ENCODE data around the gene LCN6. TPM values are rescaled to one million over a fixed set of nuclear protein-coding genes. Genes with fewer than 3 reads are reported as not detected.

Gene LCN6
- total and polyA plus RNA-seq, 9 of the 15 experiments (the other 6 are each of a cell fraction or from before 2014, with no cell fraction given) = 0.10 to 0.45 (median 0.37) TPM; not detected in 5

GRCh38 chr9:136726631-136727191, 21.6 kb downstream of the LCN6 start (continued):
- TF ChIP-seq XRCC5 (IDR thresholded peaks at IDR 0.05; ENCODE audit: low read depth, low read length) (no peak), RBM14 (IDR thresholded peaks at IDR 0.05; ENCODE audit: borderline replicate concordance, insufficient read depth, low read depth, low read length) (no peak), GABPB1 (CRISPR knock-in tag; IDR thresholded peaks at IDR 0.05) (peak; percentile 45), RBBP5 (IDR thresholded peaks at IDR 0.05; ENCODE audit: borderline replicate concordance, insufficient read depth, low read length, poor library complexity, severe bottlenecking) (no peak)
- TF ChIP-seq, protein P1, sequence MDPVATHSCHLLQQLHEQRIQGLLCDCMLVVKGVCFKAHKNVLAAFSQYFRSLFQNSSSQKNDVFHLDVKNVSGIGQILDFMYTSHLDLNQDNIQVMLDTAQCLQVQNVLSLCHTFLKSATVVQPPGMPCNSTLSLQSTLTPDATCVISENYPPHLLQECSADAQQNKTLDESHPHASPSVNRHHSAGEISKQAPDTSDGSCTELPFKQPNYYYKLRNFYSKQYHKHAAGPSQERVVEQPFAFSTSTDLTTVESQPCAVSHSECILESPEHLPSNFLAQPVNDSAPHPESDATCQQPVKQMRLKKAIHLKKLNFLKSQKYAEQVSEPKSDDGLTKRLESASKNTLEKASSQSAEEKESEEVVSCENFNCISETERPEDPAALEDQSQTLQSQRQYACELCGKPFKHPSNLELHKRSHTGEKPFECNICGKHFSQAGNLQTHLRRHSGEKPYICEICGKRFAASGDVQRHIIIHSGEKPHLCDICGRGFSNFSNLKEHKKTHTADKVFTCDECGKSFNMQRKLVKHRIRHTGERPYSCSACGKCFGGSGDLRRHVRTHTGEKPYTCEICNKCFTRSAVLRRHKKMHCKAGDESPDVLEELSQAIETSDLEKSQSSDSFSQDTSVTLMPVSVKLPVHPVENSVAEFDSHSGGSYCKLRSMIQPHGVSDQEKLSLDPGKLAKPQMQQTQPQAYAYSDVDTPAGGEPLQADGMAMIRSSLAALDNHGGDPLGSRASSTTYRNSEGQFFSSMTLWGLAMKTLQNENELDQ (CRISPR knock-in tag; IDR thresholded peaks at IDR 0.05; ENCODE audit: borderline replicate concordance) = no peak

GRCh38 chr9:136726118-136726517, 22.2 kb downstream of the LCN6 start:
- H3K9me1 ChIP-seq (ENCODE audit: control insufficient read depth, insufficient read depth, low read length) = peaks cover 8% of the 10 kb centered on the region
- H3K4me2 ChIP-seq (ENCODE audit: insufficient read depth, low read length) = peak overlapping the region; percentile 95
- peak overlapping the region; percentile 97 for H3K27ac ChIP-seq (ENCODE audit: extremely low read depth, low read depth, low read length)
- no peaks in the 10 kb centered on the region for H3K27me3 ChIP-seq (ENCODE audit: control insufficient read depth in 2 of 2, insufficient read depth in 2 of 2, low read length in 2 of 2)
- H4K20me1 ChIP-seq (replicated peaks; ENCODE audit: control insufficient read depth, insufficient read depth, low read length) = peaks cover 49% of the 10 kb centered on the region
- BruUV-seq (replicated peaks) = no TSS peak
- peaks cover 27 to 86% of the 10 kb centered on the region in 2 experiments; a peak in 4 of 5 replicates for H3K4me1 ChIP-seq (replicated peaks in 1 of 2; ENCODE audit: control insufficient read depth in 2 of 2, insufficient read depth in 2 of 2, low read length in 2 of 2)
- no peak for DNase-seq (ENCODE audit: extremely low read depth in 1 of 4, low spot score in 3 of 4)
- H3K9me3 ChIP-seq (replicated peaks; ENCODE audit: control insufficient read depth, insufficient read depth, low read depth, low read length) = no peaks in the 10 kb centered on the region
- intact Hi-C loops (cut with micrococcal nuclease) = no loop called here
- H2AFZ ChIP-seq (ENCODE audit: low read depth, low read length) = no peak overlapping the region
- ChIA-PET CTCF (ENCODE audit: low intra/inter-chr PET ratio) (interaction anchor here (0.5 kb wide), 1 partner anchor 476 kb away, joined by 3 read pairs; no protein-coding TSS in a partner anchor), POLR2A (interaction anchor here (0.5 to 5.3 kb wide), 12 partner anchors 9 to 372 kb away, joined by 3 to 44 read pairs (median 4); partner anchors contain the start of genes DIPK1B and LCN15)
- in situ Hi-C loops (cut with MboI) = no loop called here
- H3K9ac ChIP-seq (ENCODE audit: insufficient read depth in 1 of 2, low read depth in 2 of 2, low read length in 2 of 2) = peak overlapping the region; percentile 90 to 100
- H3K36me3 ChIP-seq (ENCODE audit: control insufficient read depth, insufficient read depth, low read length) = peaks cover 72% of the 10 kb centered on the region
- no peak for ATAC-seq
- H3K4me3 ChIP-seq = peak overlapping the region; percentile 67
- FAIRE-seq = no peak
- H3K79me2 ChIP-seq (ENCODE audit: control insufficient read depth, insufficient read depth, low read length) = peaks cover 77% of the 10 kb centered on the region
- 27% methylated on average over 16 of the region's 16 CpGs for WGBS (ENCODE audit: insufficient coverage, low coverage, missing lambda C conversion rate)
- TF ChIP-seq, protein P2, sequence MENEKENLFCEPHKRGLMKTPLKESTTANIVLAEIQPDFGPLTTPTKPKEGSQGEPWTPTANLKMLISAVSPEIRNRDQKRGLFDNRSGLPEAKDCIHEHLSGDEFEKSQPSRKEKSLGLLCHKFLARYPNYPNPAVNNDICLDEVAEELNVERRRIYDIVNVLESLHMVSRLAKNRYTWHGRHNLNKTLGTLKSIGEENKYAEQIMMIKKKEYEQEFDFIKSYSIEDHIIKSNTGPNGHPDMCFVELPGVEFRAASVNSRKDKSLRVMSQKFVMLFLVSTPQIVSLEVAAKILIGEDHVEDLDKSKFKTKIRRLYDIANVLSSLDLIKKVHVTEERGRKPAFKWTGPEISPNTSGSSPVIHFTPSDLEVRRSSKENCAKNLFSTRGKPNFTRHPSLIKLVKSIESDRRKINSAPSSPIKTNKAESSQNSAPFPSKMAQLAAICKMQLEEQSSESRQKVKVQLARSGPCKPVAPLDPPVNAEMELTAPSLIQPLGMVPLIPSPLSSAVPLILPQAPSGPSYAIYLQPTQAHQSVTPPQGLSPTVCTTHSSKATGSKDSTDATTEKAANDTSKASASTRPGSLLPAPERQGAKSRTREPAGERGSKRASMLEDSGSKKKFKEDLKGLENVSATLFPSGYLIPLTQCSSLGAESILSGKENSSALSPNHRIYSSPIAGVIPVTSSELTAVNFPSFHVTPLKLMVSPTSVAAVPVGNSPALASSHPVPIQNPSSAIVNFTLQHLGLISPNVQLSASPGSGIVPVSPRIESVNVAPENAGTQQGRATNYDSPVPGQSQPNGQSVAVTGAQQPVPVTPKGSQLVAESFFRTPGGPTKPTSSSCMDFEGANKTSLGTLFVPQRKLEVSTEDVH (IDR thresholded peaks at IDR 0.05; ENCODE audit: low read depth, partially characterized antibody) = no peak
- TF ChIP-seq MTA1 (IDR thresholded peaks at IDR 0.05; ENCODE audit: borderline replicate concordance) (no peak), MLLT1 (IDR thresholded peaks at IDR 0.05) (no peak), MTF1 (CRISPR knock-in tag; IDR thresholded peaks at IDR 0.05; ENCODE audit: borderline replicate concordance) (no peak), THAP12 (CRISPR knock-in tag; IDR thresholded peaks at IDR 0.05) (peak; percentile 49; the same call in 1 of the 2 replicates)

Measured in K562 (cell line).